Inflammatory macrophage (primary cell): ENCODE results near the gene SEC23IP.
"Not testable (repeated sequence)": the region's sequence is repeated elsewhere in the genome, so short reads cannot be mapped to it uniquely, and the experiment has no call there.

Experiments used
- DNase-seq, 2 donors: peaks; one replicate each; pipeline ENCODE4 v3.0.0-alpha.2; 2020 to 2022

The SEC23IP gene

DNA sequence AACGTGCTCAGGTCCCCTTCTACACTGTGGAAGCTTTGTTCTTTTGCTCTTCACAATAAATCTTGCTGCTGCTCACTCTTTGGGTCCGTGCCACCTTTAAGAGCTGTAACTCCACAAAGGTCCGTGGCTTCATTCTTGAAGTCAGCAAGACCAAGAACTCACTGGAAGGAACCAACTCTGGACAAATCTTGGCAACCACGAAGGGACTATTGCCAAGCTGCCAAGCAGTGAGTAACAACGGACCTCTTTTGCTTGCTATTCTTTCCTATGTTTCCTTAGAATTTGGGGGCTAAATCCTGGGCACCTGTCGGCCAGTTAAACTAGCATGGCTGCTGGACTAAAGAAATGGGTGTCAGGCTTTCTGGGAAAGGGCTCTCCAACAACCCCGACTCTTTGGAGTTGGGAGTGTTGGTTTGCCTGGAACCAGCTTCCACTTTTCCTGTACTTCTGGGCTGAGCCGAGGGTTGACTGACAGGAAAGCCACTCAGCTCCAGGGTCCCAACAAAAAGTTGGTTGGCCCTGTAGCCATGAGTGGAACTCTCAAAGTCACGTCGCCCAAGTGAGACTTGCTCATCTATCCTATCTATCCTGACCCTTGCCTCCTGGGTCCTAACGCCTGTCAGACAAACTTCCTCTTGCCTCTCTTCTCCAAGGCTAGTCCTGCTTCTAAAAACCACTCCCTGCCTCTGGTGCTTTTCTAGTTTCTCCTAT is 8.5 kb upstream of the SEC23IP start:
- not testable (repeated sequence) for DNase-seq

DNA sequence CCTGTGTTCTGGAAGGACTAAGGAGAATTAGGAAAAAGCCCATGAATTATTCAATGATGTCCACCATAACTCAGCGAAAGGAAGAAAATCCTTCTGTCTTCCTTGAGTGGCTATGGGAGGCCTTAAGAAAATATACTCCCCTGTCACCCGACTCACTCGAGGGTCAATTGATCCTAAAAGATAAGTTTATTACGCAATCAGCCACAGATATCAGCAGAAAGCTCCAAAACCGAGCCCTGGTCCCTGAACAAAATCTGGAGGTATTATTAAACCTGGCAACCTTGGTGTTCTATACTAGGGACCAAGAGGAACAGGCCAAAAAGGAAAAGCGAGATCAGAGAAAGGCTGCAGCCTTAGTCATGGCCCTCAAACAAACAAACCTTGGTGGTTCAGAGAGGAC is 6.5 kb upstream of the SEC23IP start:
- not testable (repeated sequence) for DNase-seq

DNA sequence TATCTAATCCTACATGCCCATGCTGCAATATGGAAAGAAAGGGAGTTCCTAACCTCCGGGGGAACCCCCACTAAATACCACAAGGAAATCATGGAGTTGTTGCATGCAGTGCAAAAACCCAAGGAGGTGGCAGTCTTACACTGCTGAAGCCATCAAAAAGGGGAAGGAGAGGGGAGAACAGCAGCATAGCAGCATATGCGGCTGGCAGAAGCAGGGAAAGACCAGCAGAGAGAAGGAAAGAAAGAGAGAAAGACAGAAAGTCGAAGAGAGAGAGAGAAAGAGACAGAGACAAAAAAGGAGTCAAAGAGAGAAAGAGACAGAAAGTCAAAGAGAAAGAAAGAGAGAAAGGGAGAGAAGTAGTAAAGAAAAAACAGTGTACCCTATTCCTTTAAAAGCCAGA is 3.8 kb upstream of the SEC23IP start:
- peak; percentile 38 to 47 for DNase-seq

DNA sequence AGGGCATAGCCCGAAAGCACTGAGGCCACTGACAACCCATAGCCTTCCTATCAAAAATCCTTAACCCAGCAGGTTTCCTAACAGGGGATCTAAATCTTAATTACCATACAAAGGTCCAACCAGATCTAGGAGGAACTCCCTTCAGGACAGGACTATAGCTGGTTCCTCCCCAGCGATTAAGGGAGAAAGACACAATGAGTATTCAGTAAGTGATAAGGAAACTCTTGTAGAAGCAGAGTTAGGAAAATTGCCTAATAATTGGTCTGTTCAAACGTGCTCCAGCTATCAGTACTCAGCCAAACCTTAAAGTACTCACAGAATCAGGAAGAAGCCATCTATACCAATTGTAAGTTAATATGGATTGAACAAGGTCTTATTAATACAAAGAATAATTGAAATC is 3.3 kb upstream of the SEC23IP start:
- DNase-seq, result peak; percentile 6 to 8

DNA sequence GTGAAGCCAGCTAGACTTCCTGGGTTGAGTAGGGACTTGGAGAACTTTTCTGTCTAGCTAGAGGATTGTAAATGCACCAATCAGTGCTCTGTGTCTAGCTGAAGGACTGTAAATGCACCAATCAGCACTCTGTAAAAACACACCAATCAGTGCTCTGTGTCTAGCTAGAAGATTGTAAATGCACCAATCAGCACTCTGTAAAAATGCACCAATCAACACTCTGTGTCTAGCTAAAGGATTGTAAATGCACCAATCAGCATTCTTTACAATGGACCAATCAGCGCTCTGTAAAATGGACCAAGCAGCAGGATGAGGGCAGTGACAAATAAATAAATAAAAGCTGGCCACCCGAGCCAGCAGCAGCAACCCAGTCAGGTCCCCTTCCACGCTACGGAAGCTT is 2.2 kb upstream of the SEC23IP start:
- DNase-seq, result not testable (repeated sequence)

DNA sequence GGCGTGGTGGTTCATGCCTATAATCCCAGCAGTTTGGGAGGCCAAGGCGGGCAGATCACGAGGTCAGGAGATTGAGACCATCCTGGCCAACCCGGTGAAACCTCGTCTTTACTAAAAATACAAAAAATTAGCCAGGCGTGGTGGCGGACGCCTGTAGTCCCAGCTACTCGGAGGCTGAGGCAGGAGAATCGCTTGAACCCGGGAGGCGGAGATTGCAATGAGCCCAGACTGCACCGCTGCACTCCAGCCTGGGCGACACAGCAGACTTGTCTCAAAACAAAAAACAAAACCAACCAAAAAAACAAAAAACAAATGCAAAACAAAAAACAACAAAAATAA is 712 bp upstream of the SEC23IP start:
- not testable (repeated sequence) for DNase-seq

DNA sequence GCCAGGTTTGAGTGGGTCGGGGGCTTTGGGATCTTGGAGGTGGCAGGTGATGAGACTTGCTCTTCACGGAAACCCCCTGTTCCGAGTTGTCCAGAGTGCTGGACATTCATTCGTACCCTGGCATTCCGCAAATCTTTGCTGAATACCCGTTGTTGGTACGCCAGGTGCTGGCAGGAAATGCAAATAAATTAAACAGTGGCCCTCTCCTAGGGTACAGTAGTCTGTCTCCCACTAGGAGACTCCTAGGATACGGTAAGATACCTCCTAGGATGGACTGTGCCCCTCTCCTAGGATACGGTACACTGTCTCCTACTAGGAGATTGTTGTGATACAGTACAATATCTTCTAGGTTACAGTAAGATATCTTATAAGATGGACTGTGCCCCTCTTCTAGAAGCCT is 544 bp downstream of the SEC23IP start:
- DNase-seq, result no peak

DNA sequence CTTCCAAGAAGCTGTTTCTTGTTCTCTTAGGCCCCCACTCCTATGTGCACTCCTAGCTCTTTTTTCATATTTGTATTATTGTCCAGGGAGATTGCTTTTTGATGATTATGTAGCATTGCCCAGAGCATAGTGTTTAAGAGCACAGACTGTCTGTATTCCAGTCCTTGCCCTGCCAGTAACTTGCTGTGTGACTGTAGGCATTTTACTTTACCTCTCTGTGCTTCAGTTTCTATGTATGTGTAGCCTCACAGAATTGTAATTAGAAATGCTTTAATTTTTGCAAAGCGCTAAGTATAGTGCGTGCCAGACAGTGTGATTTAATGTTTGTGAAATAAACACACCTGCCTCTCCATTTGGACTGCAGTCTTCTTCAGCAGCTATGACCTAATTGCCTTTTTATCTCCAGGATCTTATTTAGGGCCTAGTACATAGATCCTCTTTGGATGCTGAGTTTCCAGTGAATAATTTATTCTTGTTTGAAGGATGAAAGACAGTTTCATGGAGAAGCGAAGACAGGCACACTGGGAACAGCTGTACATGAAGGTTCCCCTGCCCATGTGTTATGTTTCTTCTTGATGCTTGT is 1.4 kb downstream of the SEC23IP start:
- DNase-seq, result no peak

DNA sequence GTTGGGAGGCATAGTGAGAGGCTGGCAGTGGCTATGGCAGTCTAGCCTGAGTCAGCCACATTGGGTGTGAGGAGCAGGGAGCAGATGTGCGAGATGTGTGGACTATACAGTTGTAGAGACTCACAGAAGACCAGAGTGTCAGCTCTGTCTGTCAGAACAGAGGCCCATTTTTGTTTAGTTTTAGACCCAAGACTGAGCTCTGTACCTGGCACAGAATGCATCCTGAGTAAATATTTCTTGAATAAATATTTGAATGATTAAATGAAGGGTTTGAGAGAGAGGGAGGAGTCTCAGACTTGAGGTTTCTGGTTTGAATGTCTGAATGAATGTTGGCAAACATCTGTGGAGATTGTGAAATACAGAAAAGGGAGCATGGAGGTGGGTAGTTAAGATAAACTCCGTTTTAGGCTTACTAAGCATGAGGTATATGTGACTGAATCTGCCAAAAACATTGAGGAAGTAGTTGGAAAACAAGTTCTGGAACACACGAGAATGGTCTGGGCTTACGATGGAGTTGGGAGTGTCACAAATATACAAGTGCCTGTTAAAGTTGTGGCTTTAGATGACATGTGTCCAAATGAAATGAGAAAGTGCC is 3.6 kb downstream of the SEC23IP start:
- peak; percentile 36 to 45 for DNase-seq

DNA sequence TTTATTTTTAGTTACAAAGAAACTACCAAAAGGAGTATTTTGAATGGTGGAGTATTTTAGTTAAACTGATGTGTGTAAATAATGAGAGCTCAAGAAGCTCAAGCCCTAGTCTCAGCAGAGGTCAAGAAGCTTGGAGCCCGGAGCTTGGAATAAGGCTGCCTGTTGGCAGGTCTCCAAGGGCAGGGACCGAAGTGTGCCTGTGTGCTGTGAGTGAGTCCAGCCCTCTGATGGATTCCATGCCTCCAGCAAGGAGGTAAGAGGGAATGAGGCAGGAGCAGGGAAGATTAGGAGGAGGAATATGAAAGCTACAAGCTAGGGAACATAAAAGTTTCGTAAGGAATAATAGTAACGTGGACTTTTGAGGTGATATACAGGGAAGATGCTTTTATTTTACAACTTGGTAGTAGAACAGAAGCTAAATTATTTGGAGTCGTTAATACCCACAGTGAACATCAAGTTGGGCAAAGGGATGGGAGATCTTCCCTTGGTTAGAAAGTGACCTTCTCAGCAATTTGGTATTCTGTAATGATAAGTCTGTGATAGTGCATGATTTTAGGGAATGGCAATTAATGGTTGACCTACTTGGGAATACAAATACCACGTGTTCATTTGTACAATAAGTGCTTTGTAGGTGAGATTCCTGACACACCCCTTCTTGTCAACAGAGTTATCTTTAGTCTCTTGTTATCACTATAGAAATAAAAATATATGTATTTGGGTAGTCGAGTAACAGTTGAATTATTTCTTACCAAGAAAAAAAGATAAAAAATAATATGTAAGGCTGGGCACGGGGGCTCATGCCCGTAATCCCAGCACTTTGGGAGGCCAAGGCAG is 4.6 kb downstream of the SEC23IP start:
- DNase-seq, result no peak

DNA sequence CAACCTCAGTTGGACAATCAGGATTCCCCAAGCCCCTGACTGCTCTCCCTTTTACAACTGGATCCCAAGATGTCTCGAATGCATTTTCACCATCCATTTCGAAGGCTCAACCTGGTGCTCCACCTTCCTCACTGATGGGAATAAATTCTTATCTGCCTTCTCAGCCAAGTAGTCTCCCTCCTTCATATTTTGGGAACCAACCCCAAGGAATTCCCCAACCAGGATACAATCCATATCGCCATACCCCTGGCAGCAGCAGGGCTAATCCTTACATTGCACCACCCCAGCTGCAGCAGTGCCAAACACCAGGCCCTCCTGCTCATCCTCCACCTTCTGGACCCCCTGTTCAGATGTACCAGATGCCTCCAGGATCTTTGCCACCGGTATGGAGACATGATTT is 6.0 kb downstream of the SEC23IP start:
- no peak for DNase-seq

DNA sequence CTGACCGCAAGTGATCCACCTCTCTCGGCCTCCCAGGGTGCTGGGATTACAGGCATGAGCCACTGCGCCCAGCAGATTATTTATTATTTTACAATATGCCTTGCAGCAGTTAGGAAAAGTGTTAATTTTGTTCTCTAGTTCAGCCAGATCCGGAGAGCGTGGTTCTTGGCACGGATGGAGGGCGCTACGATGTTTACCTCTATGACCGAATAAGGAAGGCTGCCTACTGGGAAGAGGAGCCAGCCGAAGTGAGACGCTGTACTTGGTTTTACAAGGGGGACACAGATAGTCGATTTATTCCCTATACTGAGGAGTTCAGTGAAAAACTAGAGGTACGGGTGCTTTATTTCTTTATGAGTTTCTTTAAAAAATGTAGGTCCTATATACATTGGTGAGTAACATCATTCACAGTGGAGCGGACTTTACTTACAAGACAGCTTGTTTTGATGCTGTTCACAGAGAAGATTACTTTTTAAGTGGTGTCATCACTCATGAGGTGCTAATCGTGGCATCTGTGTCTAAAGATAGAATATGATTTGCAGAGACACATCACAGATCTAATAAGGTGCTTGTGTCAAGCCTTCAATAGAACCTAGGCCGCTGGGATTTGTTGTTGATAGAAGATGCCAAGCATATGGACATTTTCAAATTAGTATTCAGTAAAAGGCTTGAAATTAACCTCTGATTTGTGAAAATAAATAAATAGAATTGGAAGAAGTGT is 11.6 kb downstream of the SEC23IP start:
- DNase-seq, result no peak

DNA sequence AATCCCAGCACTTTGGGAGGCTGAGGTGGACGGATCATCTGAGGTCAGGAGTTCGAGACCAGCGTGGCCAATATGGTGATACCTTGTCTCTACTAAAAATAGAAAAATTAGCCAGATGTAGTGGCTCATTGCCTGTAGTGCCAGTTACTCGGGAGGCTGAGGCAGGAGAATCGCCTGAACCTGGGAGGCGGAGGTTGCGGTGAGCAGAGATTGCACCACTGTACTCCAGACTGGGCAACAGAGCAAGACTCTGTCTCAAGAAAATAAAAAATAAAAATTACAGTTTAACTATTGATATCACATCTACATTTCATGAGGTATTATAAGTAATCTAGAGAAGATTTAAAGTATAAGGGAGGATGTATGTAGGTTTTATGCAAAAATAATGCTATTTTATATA is 15.2 kb downstream of the SEC23IP start:
- DNase-seq, result not testable (repeated sequence)

DNA sequence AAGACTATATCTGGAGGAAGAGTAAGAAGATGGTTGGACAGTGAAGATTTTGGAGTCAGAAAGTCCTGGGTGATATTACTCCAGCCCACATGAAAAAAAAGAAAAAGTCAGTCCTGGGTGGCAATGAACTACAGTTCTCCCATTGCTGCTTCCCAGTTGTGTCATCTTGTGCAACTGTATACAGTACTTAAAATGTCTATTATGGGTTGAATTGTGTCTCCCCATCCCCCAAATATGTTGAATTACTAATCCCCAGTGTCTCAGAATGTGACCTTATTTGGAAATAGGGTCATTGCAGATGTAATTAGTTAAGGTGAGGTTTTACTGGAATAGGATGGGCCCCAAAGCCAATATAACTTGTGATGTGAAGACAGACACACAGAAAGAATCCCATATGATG is 15.6 kb downstream of the SEC23IP start:
- no peak for DNase-seq

DNA sequence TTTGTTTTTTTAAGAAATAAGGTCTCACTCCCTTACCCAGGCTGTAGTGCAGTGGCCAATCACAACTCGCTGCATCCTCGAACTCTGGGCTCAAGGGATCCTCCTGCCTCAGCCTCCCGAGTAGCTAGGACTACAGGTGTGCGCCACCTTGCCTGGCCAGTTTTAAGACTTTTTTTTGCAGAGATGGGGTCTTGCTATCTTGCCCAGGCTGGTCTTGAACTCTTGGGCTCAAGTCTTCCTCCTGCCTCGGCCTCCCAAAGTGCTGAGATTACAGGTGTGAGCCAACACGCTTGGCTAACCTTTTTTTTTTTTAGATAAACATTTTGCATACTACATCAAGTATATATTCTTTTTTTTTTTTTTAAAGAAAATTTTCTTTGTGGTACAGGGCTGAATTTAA is 18.2 kb downstream of the SEC23IP start:
- DNase-seq, result no peak

DNA sequence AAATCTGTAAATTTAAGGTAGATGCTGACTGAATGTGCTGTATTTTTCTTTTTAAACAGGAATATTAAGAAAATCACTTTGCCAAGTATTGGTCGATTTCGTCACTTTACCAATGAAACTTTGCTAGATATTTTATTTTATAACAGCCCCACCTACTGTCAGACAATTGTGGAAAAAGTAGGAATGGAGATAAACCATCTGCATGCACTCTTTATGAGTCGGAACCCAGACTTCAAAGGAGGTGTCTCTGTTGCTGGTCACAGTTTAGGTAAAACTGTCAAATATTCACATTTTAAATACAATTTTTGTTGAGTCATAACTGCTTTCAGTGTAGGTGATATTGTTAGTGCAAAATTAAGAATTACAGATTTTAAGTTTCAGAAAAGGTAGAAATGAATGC is 25.2 kb downstream of the SEC23IP start:
- DNase-seq, result no peak

DNA sequence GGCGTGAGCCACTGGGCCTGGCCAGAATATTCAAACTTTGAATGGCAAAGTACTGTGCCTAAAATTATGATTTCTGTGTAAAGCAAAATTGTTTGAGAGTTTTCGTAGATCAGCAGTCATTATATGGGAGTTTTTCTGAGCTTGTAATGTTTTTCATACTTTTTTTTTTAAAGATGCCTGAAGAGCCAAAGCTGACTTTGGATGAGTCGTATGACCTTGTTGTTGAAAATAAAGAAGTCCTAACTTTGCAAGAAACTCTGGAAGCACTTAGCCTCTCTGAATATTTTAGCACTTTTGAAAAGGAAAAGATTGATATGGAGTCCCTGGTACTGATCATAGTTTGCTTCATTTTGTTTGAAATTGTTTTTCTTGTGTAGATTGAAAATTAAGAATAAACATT is 26.7 kb downstream of the SEC23IP start:
- DNase-seq, result peak in 1 of 2 donors; percentile 3

DNA sequence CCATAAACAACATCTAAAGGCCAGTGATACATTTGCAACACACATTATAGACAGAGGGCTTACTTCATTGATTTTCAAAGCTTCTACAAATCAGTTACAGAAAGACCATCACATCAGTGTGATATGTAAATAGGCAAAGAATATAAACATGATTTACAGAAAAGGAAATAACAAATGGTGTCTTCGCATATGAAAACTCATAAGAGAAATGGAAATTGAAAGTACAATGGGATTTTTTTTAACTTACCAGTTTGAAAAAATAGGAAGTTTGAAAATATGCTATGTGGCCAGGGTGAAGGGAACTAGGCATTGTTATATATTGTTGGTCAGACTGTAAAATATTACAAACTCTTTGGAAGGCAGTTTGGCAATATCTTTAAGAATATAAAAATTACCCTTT is 27.3 kb downstream of the SEC23IP start:
- DNase-seq, result peak; percentile 23 to 59

DNA sequence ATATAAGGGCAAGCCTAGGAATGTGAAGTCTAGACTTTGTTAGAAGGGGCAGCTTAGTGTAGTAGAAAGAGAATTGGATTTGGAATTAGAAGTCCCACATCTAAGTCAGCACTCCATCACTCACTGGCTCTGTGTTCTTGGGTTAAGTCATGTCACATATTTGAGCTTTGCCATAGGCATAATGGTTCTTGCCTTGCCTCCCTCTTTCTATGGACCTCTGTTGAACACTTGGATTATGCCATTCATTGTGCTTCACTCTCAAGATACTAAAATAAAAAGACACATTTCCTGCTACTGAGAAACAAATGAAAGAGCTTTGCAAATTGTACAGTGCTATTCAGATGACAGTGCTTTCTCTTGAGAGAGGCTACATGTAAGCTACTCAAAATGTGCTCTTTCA is 35.9 kb downstream of the SEC23IP start:
- no peak for DNase-seq

DNA sequence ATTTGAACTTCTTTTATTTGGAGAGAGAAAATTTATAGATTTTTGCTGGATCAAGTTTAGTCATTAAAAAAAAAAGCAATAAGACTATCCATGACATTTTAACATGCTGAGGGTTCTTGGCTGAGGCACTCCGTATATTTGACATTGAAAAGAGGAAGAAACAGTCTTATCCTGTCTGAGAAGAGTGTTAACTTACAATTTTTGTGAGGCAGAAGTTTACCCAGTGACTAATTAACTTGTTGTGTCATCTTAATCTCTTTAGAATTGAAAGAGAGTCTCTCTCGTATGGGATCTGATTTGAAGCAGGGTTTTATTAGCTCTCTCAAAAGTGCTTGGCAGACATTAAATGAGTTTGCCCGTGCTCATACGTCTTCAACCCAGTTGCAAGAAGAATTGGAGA is 39.3 kb downstream of the SEC23IP start:
- DNase-seq, result no peak

DNA sequence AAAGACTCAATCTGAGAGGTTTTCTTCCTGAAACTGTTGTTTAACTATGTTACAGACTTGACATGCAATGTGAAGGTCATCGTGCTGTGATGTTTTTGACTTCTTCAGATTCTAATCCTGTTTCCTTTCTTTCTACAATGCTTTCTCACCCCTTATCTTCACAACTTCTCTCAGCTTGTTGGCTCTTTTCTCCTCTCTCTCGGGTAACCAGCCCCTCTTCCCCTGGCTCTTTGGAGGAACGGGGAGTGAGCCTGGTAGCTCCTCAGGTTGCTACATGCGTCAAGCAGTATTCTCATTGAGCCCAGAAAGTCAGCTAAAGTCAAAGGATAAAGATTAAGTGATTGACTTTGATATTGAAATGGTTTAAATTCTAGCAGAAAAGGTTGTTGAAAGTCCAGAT is 40.1 kb downstream of the SEC23IP start:
- DNase-seq, result no peak

DNA sequence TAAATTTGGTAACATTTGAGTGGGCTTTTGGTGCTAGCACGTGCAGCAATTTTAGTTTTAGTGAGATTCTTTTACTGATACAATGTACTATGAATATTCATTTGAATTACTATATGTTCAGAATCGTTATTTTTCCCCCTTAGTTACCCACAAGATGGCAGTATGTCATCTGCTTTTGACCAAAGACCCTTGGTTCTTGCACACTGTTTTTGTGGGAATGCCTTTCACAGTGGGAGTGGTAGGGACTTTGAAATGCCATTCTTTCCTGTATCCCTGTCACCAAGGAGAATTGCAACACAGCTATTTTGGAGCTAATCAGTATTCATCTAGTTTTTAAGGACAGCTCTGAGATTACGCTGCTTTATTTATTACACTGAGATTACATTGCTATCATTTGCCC is 40.6 kb downstream of the SEC23IP start:
- DNase-seq, result no peak

DNA sequence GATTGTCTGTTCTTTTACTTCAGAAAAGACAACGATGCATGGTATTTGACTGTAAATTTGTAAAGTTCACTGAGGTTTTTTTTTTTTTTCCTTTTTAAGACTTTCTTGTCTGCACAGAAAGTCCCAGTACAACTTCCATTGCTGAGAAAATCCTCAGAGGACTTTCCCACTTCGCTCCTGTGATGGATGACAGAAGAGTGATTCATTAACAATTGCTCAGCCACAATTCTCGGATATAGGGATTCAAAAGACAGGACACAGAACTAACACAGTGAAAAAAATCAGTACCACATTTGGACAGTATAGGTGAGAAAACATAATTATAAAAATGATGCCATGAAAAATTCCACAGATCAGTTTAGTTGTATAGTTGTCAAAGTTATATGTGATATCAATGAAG is 48.0 kb downstream of the SEC23IP start:
- no peak for DNase-seq
